Measurements from ENCODE around the gene PLXNA4. TPM values are rescaled to one million over a fixed set of nuclear protein-coding genes. Genes with fewer than 3 reads are reported as not detected.

Gene PLXNA4
- total RNA-seq, 1 experiment from 2014 or later, result 0.10 TPM

GRCh38 chr7:132290021-132290420 lies 286.2 kb downstream of the PLXNA4 start:
- H3K27ac ChIP-seq (ENCODE audit: low read length), result no peak overlapping the region
- H3K4me3 ChIP-seq (ENCODE audit: low read depth in 2 of 2, low read length in 2 of 2), result no peak overlapping the region
- intact Hi-C loops (cut with micrococcal nuclease; ENCODE audit: unreplicated experiment), result no loop called here
- ChIA-PET CTCF (no interaction called here), POLR2A (no interaction called here)
- in situ Hi-C loops (cut with HindIII; ENCODE audit: low pct_unique_long_range_greater_than_20kb, low sequenced_read_pairs), result no loop called here
- H3K36me3 ChIP-seq (ENCODE audit: control insufficient read depth, insufficient read depth, low read length), result no peaks in the 10 kb centered on the region
- no peaks in the 10 kb centered on the region for H3K4me1 ChIP-seq (ENCODE audit: control insufficient read depth, insufficient read depth, low read length)
- BruUV-seq (replicated peaks), result no TSS peak
- no peak for ATAC-seq
- TF ChIP-seq TCF7L2 (IDR thresholded peaks at IDR 0.05; ENCODE audit: low read depth, low read length), result no peak
- TF ChIP-seq POLR2AphosphoS5 (IDR thresholded peaks at IDR 0.05; ENCODE audit: low read depth, low read length), result no peak
- no peak for TF ChIP-seq CTCF (IDR thresholded peaks at IDR 0.05)
- TF ChIP-seq SIN3A (IDR thresholded peaks at IDR 0.05; ENCODE audit: borderline replicate concordance, insufficient read depth, low read depth, low read length), result no peak
- TF ChIP-seq REST (IDR thresholded peaks at IDR 0.05; ENCODE audit: insufficient read depth in 1 of 2, low read depth in 2 of 2, low read length in 1 of 2), result no peak
- no peak for DNase-seq (ENCODE audit: low read depth, low spot score)
- H3K9me3 ChIP-seq (ENCODE audit: control insufficient read depth, insufficient read depth, low read depth, low read length), result no peaks in the 10 kb centered on the region
- H3K27me3 ChIP-seq (ENCODE audit: control insufficient read depth, insufficient read depth, low read length), result no peaks in the 10 kb centered on the region; the same call in 1 of the 2 replicates

GRCh38 chr7:132286836-132287235 lies 289.4 kb downstream of the PLXNA4 start:
- ChIA-PET POLR2A (no interaction called here), CTCF (no interaction called here)
- Histone ChIP-seq H3K4me3 (ENCODE audit: low read depth in 2 of 2, low read length in 2 of 2) (no peak overlapping the region), H3K36me3 (ENCODE audit: control insufficient read depth, insufficient read depth, low read length) (no peaks in the 10 kb centered on the region), H3K9me3 (ENCODE audit: control insufficient read depth, insufficient read depth, low read depth, low read length) (no peaks in the 10 kb centered on the region), H3K27me3 (ENCODE audit: control insufficient read depth, insufficient read depth, low read length) (no peaks in the 10 kb centered on the region; the same call in 1 of the 2 replicates), H3K27ac (ENCODE audit: low read length) (no peak overlapping the region), H3K4me1 (ENCODE audit: control insufficient read depth, insufficient read depth, low read length) (no peaks in the 10 kb centered on the region)
- no TSS peak for BruUV-seq (replicated peaks)
- DNase-seq (ENCODE audit: low read depth, low spot score) (no peak), ATAC-seq (no peak)
- no peak for TF ChIP-seq CTCF (IDR thresholded peaks at IDR 0.05)
- TF ChIP-seq TCF7L2 (IDR thresholded peaks at IDR 0.05; ENCODE audit: low read depth, low read length), result no peak
- no peak for TF ChIP-seq POLR2AphosphoS5 (IDR thresholded peaks at IDR 0.05; ENCODE audit: low read depth, low read length)
- TF ChIP-seq REST (IDR thresholded peaks at IDR 0.05; ENCODE audit: insufficient read depth in 1 of 2, low read depth in 2 of 2, low read length in 1 of 2), result no peak
- TF ChIP-seq SIN3A (IDR thresholded peaks at IDR 0.05; ENCODE audit: borderline replicate concordance, insufficient read depth, low read depth, low read length), result no peak
- in situ Hi-C loops (cut with HindIII; ENCODE audit: low pct_unique_long_range_greater_than_20kb, low sequenced_read_pairs), result no loop called here
- intact Hi-C loops (cut with micrococcal nuclease; ENCODE audit: unreplicated experiment), result no loop called here

Measured in Panc1 (cell line).